Hepatocyte (in vitro differentiated cells): ENCODE measurements around the gene TMEM132A. TPM values are rescaled to one million over a fixed set of nuclear protein-coding genes. Genes with fewer than 3 reads are reported as not detected.

Source experiments
- DNase-seq: peaks from one replicate; pipeline ENCODE4 v3.0.0-alpha.2; 2016; ENCODE audit warnings: low spot score
- H2AFZ ChIP-seq: fragments of 200-600 bp; sonication (generic); 2 replicates; pipeline ENCODE4 v1.6.0; 2016; ENCODE audit warnings: antibody characterized with exemption, mild to moderate bottlenecking
- H3K27ac ChIP-seq: fragments of 200-600 bp; sonication (generic); 2 replicates; pipeline ENCODE4 v1.5.1; 2016; ENCODE audit warnings: mild to moderate bottlenecking
- H3K27me3 ChIP-seq: fragments of 200-600 bp; sonication (generic); 2 replicates; pipeline ENCODE4 v1.6.1; 2016
- H3K36me3 ChIP-seq: fragments of 200-600 bp; sonication (generic); replicated peaks from 2 replicates; pipeline ENCODE4 v1.5.1; 2016; ENCODE audit warnings: low read depth; ENCODE audit not compliant: insufficient read depth
- H3K4me1 ChIP-seq: fragments of 200-600 bp; sonication (generic); 2 replicates; pipeline ENCODE4 v1.5.1; 2016; ENCODE audit warnings: mild to moderate bottlenecking, moderate library complexity; ENCODE audit not compliant: insufficient read depth
- H3K4me2 ChIP-seq: fragments of 200-600 bp; sonication (generic); 2 replicates; pipeline ENCODE4 v1.6.0; 2016
- H3K4me3 ChIP-seq: fragments of 200-600 bp; sonication (generic); 2 replicates; pipeline ENCODE4 v1.5.1; 2016; ENCODE audit warnings: mild to moderate bottlenecking
- H3K79me2 ChIP-seq: fragments of 200-600 bp; sonication (generic); 2 replicates; pipeline ENCODE4 v1.6.0; 2017; ENCODE audit warnings: mild to moderate bottlenecking
- H3K9me2 ChIP-seq: fragments of 200-600 bp; sonication (generic); replicated peaks from 2 replicates; pipeline ENCODE4 v1.6.0; 2017; ENCODE audit warnings: mild to moderate bottlenecking; ENCODE audit not compliant: insufficient read depth
- H3K9me3 ChIP-seq: fragments of 200-600 bp; sonication (generic); 2 replicates; pipeline ENCODE4 v1.5.1; 2016; ENCODE audit warnings: low read depth, mild to moderate bottlenecking
- H4K20me1 ChIP-seq: fragments of 200-600 bp; sonication (generic); 2 replicates; pipeline ENCODE4 v1.6.0; 2016; ENCODE audit warnings: mild to moderate bottlenecking; ENCODE audit not compliant: insufficient read depth, poor library complexity, severe bottlenecking
- CTCF ChIP-seq: fragments of 200-600 bp; sonication (generic); IDR thresholded peaks from 2 replicates; pipeline ENCODE4 v1.5.1; 2016; ENCODE audit warnings: antibody characterized with exemption, mild to moderate bottlenecking; ENCODE audit not compliant: poor library complexity
- EZH2 ChIP-seq: fragments of 200-600 bp; sonication (generic); IDR thresholded peaks from 2 replicates; pipeline ENCODE4 v1.6.1; 2016; ENCODE audit warnings: antibody characterized with exemption, mild to moderate bottlenecking, borderline replicate concordance
- EZH2phosphoT487 ChIP-seq: fragments of 200-600 bp; sonication (generic); IDR thresholded peaks from one replicate; pipeline ENCODE4 v1.6.1; 2018; ENCODE audit warnings: antibody characterized with exemption, mild to moderate bottlenecking, low read depth, moderate library complexity; ENCODE audit not compliant: unreplicated experiment, severe bottlenecking
- WGBS: methylation state at CpG from one replicate; pipeline ENCODE4 v1.1.6; 2016; ENCODE audit warnings: low lambda C conversion rate; ENCODE audit errors: missing lambda C conversion rate; 5-methylcytosine and 5-hydroxymethylcytosine counted together
- polyA plus RNA-seq: library from polyadenylated mRNA; unstranded; fragments of >200 nt; fragmentation: Nextera tagmentation; extraction: Ambion mirVana; gene quantifications from 2 replicates; pipeline ENCODE4 v1.2.1, GENCODE V29; 2016
- total RNA-seq: library from RNA; depleted of rRNA; stranded (reverse); fragments of >200 nt; gene quantifications from 2 replicates; pipeline ENCODE4 v1.2.3, GENCODE V29; 2014

The TMEM132A gene
- total RNA-seq = 33.7 and 44.3 TPM in 2 replicates
- 97.1 and 98.7 TPM in 2 replicates for polyA plus RNA-seq

- TF ChIP-seq EZH2phosphoT487 = no peak
- TF ChIP-seq EZH2 = no peak
- no peak for TF ChIP-seq CTCF
- H3K27ac ChIP-seq = no peak within 1 kb of the TSS
- peak within 1 kb of the TSS; percentile 98 for H3K4me2 ChIP-seq
- H3K27me3 ChIP-seq = no peaks in the 10 kb centered on the region
- peaks cover 18% of the 10 kb centered on the region for H3K79me2 ChIP-seq
- no peaks in the 10 kb centered on the region for H4K20me1 ChIP-seq
- DNase-seq = peak; percentile 84
- no peaks in the 10 kb centered on the region for H3K9me3 ChIP-seq
- WGBS = 3% methylated on average over 19 of the region's 69 CpGs
- peaks cover 5% of the 10 kb centered on the region for H3K4me1 ChIP-seq
- no peaks in the 10 kb centered on the region for H3K9me2 ChIP-seq
- H3K4me3 ChIP-seq = peak within 1 kb of the TSS; percentile 94
- H2AFZ ChIP-seq = peak within 1 kb of the TSS; percentile 94
- H3K36me3 ChIP-seq = no peaks in the 10 kb centered on the region
Observed at GRCh38 chr11:60924110-60924905, at the start of gene TMEM132A. Gene TMEM132A (plus strand): TSS chr11:60924460. CDS start chr11:60924634, 174 bp downstream.

GRCh38 chr11:60875366-60876167 lies 48.7 kb upstream of the TMEM132A start:
- no peak for DNase-seq
- H3K27ac ChIP-seq = peak overlapping the region; percentile 34
- no peak for TF ChIP-seq CTCF

GRCh38 chr11:60876168-60876485 lies 48.1 kb upstream of the TMEM132A start:
- Histone ChIP-seq H3K36me3 (no peaks in the 10 kb centered on the region), H3K9me2 (no peaks in the 10 kb centered on the region), H3K4me2 (no peak overlapping the region), H3K4me3 (no peak overlapping the region), H3K79me2 (no peaks in the 10 kb centered on the region), H3K27ac (peak overlapping the region; percentile 34), H2AFZ (no peak overlapping the region), H3K9me3 (no peaks in the 10 kb centered on the region), H3K4me1 (no peaks in the 10 kb centered on the region), H4K20me1 (no peaks in the 10 kb centered on the region), H3K27me3 (no peaks in the 10 kb centered on the region)
- TF ChIP-seq CTCF (no peak), EZH2phosphoT487 (no peak), EZH2 (no peak)
- 91% methylated on average over 2 of the region's 2 CpGs for WGBS
- DNase-seq = no peak

More at GRCh38 chr11:60875366-60876167, 48.7 kb upstream of the TMEM132A start:
- Histone ChIP-seq H2AFZ (no peak overlapping the region), H3K4me3 (no peak overlapping the region), H3K36me3 (no peaks in the 10 kb centered on the region), H3K4me2 (no peak overlapping the region), H3K9me2 (no peaks in the 10 kb centered on the region), H4K20me1 (no peaks in the 10 kb centered on the region), H3K79me2 (no peaks in the 10 kb centered on the region), H3K27me3 (no peaks in the 10 kb centered on the region), H3K9me3 (no peaks in the 10 kb centered on the region), H3K4me1 (no peaks in the 10 kb centered on the region)
- 93% methylated on average over 7 of the region's 7 CpGs for WGBS
